ENCODE results near the gene MICAL1.

DNA sequence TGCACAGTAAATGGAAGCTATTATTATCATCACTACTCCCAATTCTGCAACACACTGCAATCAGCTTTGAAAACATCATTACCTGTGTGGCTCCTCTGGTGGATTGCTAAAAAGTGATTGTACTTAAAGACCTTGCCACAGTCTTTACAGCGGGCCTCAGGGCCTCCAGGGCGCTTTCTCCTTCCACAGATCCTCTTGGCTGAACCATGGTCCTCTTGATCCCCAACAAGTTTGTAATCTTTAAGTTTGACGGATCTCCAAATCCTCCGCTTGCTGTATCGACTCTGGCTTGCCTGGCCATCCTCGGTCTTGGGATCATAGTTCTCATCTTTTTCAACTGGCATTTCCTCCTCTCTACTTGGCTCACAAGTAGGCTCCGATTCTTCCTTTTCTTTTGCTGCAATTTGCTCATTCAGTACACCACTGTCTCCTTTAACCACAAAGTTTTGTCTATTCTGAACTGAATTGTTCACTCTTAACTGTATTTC, 25.5 kb upstream of the MICAL1 start:
- TF ChIP-seq CTCF (IDR thresholded peaks at IDR 0.05; ENCODE audit: poor library complexity) (no peak), EZH2 (IDR thresholded peaks at IDR 0.05; ENCODE audit: borderline replicate concordance) (no peak), EZH2phosphoT487 (IDR thresholded peaks at IDR 0.05; ENCODE audit: low read depth, severe bottlenecking, unreplicated experiment) (no peak)
